Fibroblast of skin of scalp (primary cell): ENCODE data around the gene FLOT1.
"Not testable (repeated sequence)": the region's sequence is repeated elsewhere in the genome, so short reads cannot be mapped to it uniquely, and the experiment has no call there.

Source experiments
- DNase-seq: peaks from one replicate; pipeline ENCODE4 v3.0.0-alpha.2; 2013

Gene FLOT1

GRCh38 chr6:30767158-30767943 is 24.9 kb upstream of the FLOT1 start:
- no peak for DNase-seq

- no peak for DNase-seq
Observed at GRCh38 chr6:30766461-30767157, 24.1 kb upstream of the FLOT1 start.

GRCh38 chr6:30765495-30765894 is 23.0 kb upstream of the FLOT1 start:
- DNase-seq = peak; percentile 55

GRCh38 chr6:30764490-30765043 is 22.1 kb upstream of the FLOT1 start:
- not testable (repeated sequence) for DNase-seq

GRCh38 chr6:30763618-30764489 is 21.4 kb upstream of the FLOT1 start:
- peak; percentile 85 for DNase-seq

- no peak for DNase-seq
Observed at GRCh38 chr6:30763155-30763617, 20.7 kb upstream of the FLOT1 start.

GRCh38 chr6:30761791-30762429 is 19.4 kb upstream of the FLOT1 start:
- no peak for DNase-seq

- DNase-seq = no peak
Observed at GRCh38 chr6:30760549-30760948, 18.1 kb upstream of the FLOT1 start.

- peak; percentile 99 for DNase-seq
Observed at GRCh38 chr6:30759575-30760239, 17.2 kb upstream of the FLOT1 start.

- DNase-seq = no peak
Observed at GRCh38 chr6:30757261-30757904, 14.9 kb upstream of the FLOT1 start.

GRCh38 chr6:30756405-30757003 is 14.0 kb upstream of the FLOT1 start:
- not testable (repeated sequence) for DNase-seq

- DNase-seq = peak; percentile 91
Observed at GRCh38 chr6:30754631-30755030, 12.1 kb upstream of the FLOT1 start.

GRCh38 chr6:30752157-30752927 is 9.9 kb upstream of the FLOT1 start:
- DNase-seq = peak; percentile 100

- no peak for DNase-seq
Observed at GRCh38 chr6:30750379-30750668, 7.8 kb upstream of the FLOT1 start.

- DNase-seq = no peak
Observed at GRCh38 chr6:30749554-30750378, 7.3 kb upstream of the FLOT1 start.

- DNase-seq = peak; percentile 82
Observed at GRCh38 chr6:30748851-30749540, 6.5 kb upstream of the FLOT1 start.

- no peak for DNase-seq
Observed at GRCh38 chr6:30747902-30748769, 5.6 kb upstream of the FLOT1 start.
